IPS-NIHi7 (cell line): Measurements from ENCODE around the gene PTPN22.

Experiments used
- DNase-seq: peaks from one replicate; pipeline ENCODE4 v3.0.0; 2012; ENCODE audit warnings: mixed read lengths; ENCODE audit errors: extremely low spot score

Gene PTPN22

GRCh38 chr1:113802367-113803007 is 69.0 kb downstream of the PTPN22 start:
- DNase-seq = no peak

- no peak for DNase-seq
Observed at GRCh38 chr1:113800487-113800886, 71.0 kb downstream of the PTPN22 start.

GRCh38 chr1:113797472-113797871 is 74.0 kb downstream of the PTPN22 start:
- no peak for DNase-seq

- no peak for DNase-seq
Observed at GRCh38 chr1:113793878-113794834, 77.4 kb downstream of the PTPN22 start.

- DNase-seq = no peak
Observed at GRCh38 chr1:113792986-113793385, 78.5 kb downstream of the PTPN22 start.

GRCh38 chr1:113792471-113792870 is 79.0 kb downstream of the PTPN22 start:
- DNase-seq = no peak

GRCh38 chr1:113788802-113789201 is 82.7 kb downstream of the PTPN22 start:
- DNase-seq = no peak

GRCh38 chr1:113787663-113788062 is 83.8 kb downstream of the PTPN22 start:
- no peak for DNase-seq

GRCh38 chr1:113786069-113786468 is 85.4 kb downstream of the PTPN22 start:
- DNase-seq = no peak

- DNase-seq = no peak
Observed at GRCh38 chr1:113784104-113784779, 87.3 kb downstream of the PTPN22 start.

- no peak for DNase-seq
Observed at GRCh38 chr1:113783254-113784103, 88.0 kb downstream of the PTPN22 start.

- DNase-seq = no peak
Observed at GRCh38 chr1:113782406-113782805, 89.1 kb downstream of the PTPN22 start.

GRCh38 chr1:113780374-113781146 is 91.0 kb downstream of the PTPN22 start:
- DNase-seq = no peak

GRCh38 chr1:113779542-113779941 is 92.0 kb downstream of the PTPN22 start:
- DNase-seq = no peak

- DNase-seq = no peak
Observed at GRCh38 chr1:113777561-113777960, 94.0 kb downstream of the PTPN22 start.

GRCh38 chr1:113770031-113770430 is 101.5 kb downstream of the PTPN22 start:
- no peak for DNase-seq

- DNase-seq = no peak
Observed at GRCh38 chr1:113769601-113769970, 101.9 kb downstream of the PTPN22 start.

- no peak for DNase-seq
Observed at GRCh38 chr1:113768916-113769600, 102.5 kb downstream of the PTPN22 start.

- DNase-seq = no peak
Observed at GRCh38 chr1:113765306-113766230, 105.9 kb downstream of the PTPN22 start.
